ENCODE results near the gene MAP3K5. TPM values are rescaled to one million over a fixed set of nuclear protein-coding genes. Genes with fewer than 3 reads are reported as not detected.

Gene MAP3K5
- total and polyA plus RNA-seq, 2 of the 8 experiments (the other 6 are each of a cell fraction or from before 2014, with no cell fraction given), result 0.63 to 2.6 TPM

- TF ChIP-seq JUN (IDR thresholded peaks at IDR 0.05; ENCODE audit: low read depth, low read length) (no peak), POU5F1 (IDR thresholded peaks at IDR 0.05; ENCODE audit: low read depth, low read length) (no peak), HDAC6 (IDR thresholded peaks at IDR 0.05; ENCODE audit: low read depth, low read length) (no peak)
These were observed 65.3 kb downstream of the MAP3K5 start (continued) for GRCh38 chr6:136726837-136727557.

All from H1 (cell line).